ENCODE data around the gene PRR14. TPM values are rescaled to one million over a fixed set of nuclear protein-coding genes. Genes with fewer than 3 reads are reported as not detected.

PRR14 gene
- total and polyA plus RNA-seq, 4 donors: 7.5 to 13.5 (median 8.9) TPM

- 89% methylated on average over 9 of the region's 9 CpGs for WGBS
- H3K27me3 ChIP-seq (ENCODE audit: control insufficient read depth in 4 of 4, insufficient read depth in 4 of 4, low read length in 3 of 4): no peaks in the 10 kb centered on the region
- no peak overlapping the region for H3K27ac ChIP-seq (ENCODE audit: low read depth in 1 of 2, low read length in 2 of 2)
- H3K4me1 ChIP-seq (ENCODE audit: control insufficient read depth in 4 of 4, insufficient read depth in 4 of 4, low read length in 3 of 4): peaks cover 3 to 27% (median 21%) of the 10 kb centered on the region in 4 donors
- no peak for TF ChIP-seq REST (IDR thresholded peaks at IDR 0.05)
- no peak for TF ChIP-seq RAD21 (IDR thresholded peaks at IDR 0.05)
- H3K4me3 ChIP-seq (ENCODE audit: low read depth in 1 of 3, low read length in 3 of 3): no peak overlapping the region
- no peak overlapping the region for H3K9ac ChIP-seq (ENCODE audit: low read depth in 1 of 2, low read length in 2 of 2)
- no peaks in the 10 kb centered on the region for H3K9me3 ChIP-seq (ENCODE audit: control insufficient read depth in 4 of 4, low read length in 3 of 4)
- H3K36me3 ChIP-seq (ENCODE audit: control insufficient read depth in 4 of 4, insufficient read depth in 3 of 4, low read depth in 1 of 4, low read length in 3 of 4): peaks cover 21 to 63% (median 42%) of the 10 kb centered on the region in 4 donors
- no peak for DNase-seq (ENCODE audit: low spot score)
Measured at GRCh38 chr16:30663820-30664219, 13.1 kb downstream of the PRR14 start.

GRCh38 chr16:30664616-30665109 lies 13.9 kb downstream of the PRR14 start:
- WGBS: 94% methylated on average over 15 of the region's 15 CpGs
- Histone ChIP-seq H3K27me3 (ENCODE audit: control insufficient read depth in 4 of 4, insufficient read depth in 4 of 4, low read length in 3 of 4) (no peaks in the 10 kb centered on the region), H3K4me1 (ENCODE audit: control insufficient read depth in 4 of 4, insufficient read depth in 4 of 4, low read length in 3 of 4) (peaks cover 10 to 34% (median 26%) of the 10 kb centered on the region in 4 donors), H3K4me3 (ENCODE audit: low read depth in 1 of 3, low read length in 3 of 3) (no peak overlapping the region), H3K27ac (ENCODE audit: low read depth in 1 of 2, low read length in 2 of 2) (no peak overlapping the region), H3K36me3 (ENCODE audit: control insufficient read depth in 4 of 4, insufficient read depth in 3 of 4, low read depth in 1 of 4, low read length in 3 of 4) (peaks cover 21 to 68% (median 42%) of the 10 kb centered on the region in 4 donors), H3K9ac (ENCODE audit: low read depth in 1 of 2, low read length in 2 of 2) (no peak overlapping the region), H3K9me3 (ENCODE audit: control insufficient read depth in 4 of 4, low read length in 3 of 4) (no peaks in the 10 kb centered on the region)
- DNase-seq (ENCODE audit: low spot score): no peak
- TF ChIP-seq CTCF (IDR thresholded peaks at IDR 0.05; ENCODE audit: low read depth, low read length, missing input control) (no peak), MAX (IDR thresholded peaks at IDR 0.05) (no peak), JUND (IDR thresholded peaks at IDR 0.05) (no peak), EGR1 (IDR thresholded peaks at IDR 0.05; ENCODE audit: low read depth in 2 of 2) (no peak), SP1 (IDR thresholded peaks at IDR 0.05) (no peak), RAD21 (IDR thresholded peaks at IDR 0.05) (no peak), FOXA1 (IDR thresholded peaks at IDR 0.05) (no peak), REST (IDR thresholded peaks at IDR 0.05) (no peak), GABPA (IDR thresholded peaks at IDR 0.05 in 1 of 2, conservative IDR thresholded peaks at IDR 0.05 in 1 of 2) (no peak), HNF4A (conservative IDR thresholded peaks at IDR 0.05) (no peak), HNF4G (IDR thresholded peaks at IDR 0.05) (no peak), ATF3 (IDR thresholded peaks at IDR 0.05) (no peak), FOXA2 (IDR thresholded peaks at IDR 0.05) (no peak), TAF1 (conservative IDR thresholded peaks at IDR 0.05) (no peak), YY1 (IDR thresholded peaks at IDR 0.05) (no peak), NR2F2 (IDR thresholded peaks at IDR 0.05) (no peak), RXRA (IDR thresholded peaks at IDR 0.05) (no peak)
